Keratinocyte (primary cell): ENCODE measurements around the gene INAFM2. TPM values are rescaled to one million over a fixed set of nuclear protein-coding genes. Genes with fewer than 3 reads are reported as not detected.

Source experiments
- DNase-seq: peaks from one replicate; pipeline ENCODE4 v3.0.0-alpha.2; 2011; ENCODE audit warnings: low read depth, missing footprints, low spot score
- FAIRE-seq: peaks from 2 replicates; lab custom pipeline; 2011; peaks lifted over from hg19 to GRCh38; lab: Jason Lieb, UNC
- H2AFZ ChIP-seq: 2 replicates; pipeline ENCODE4 v1.6.0; 2012; ENCODE audit warnings: low read length, control low read depth, inconsistent platforms; ENCODE audit not compliant: control insufficient read depth
- H3K27ac ChIP-seq: 2 replicates; pipeline ENCODE4 v1.5.1; 2011; ENCODE audit warnings: low read length; ENCODE audit not compliant: control insufficient read depth, insufficient read depth
- H3K27me3 ChIP-seq: 3 replicates; pipeline ENCODE4 v1.6.0; 2011; ENCODE audit warnings: low read length; ENCODE audit not compliant: control insufficient read depth, insufficient read depth; ENCODE audit errors: extremely low read depth
- H3K36me3 ChIP-seq, 2 experiments: 2 replicates in 1 of 2; 3 replicates in 1 of 2; pipeline ENCODE4 v1.5.1; 2011; ENCODE audit warnings: low read length in 2 of 2, mild to moderate bottlenecking in 1 of 2; ENCODE audit not compliant: control insufficient read depth in 2 of 2, insufficient read depth in 2 of 2; ENCODE audit errors: extremely low read depth in 1 of 2
- H3K4me1 ChIP-seq: 3 replicates; pipeline ENCODE4 v1.5.1; 2011; ENCODE audit warnings: low read length; ENCODE audit not compliant: control insufficient read depth, insufficient read depth; ENCODE audit errors: extremely low read depth
- H3K4me2 ChIP-seq: 3 replicates; pipeline ENCODE4 v1.6.0; 2011; ENCODE audit warnings: low read depth, low read length; ENCODE audit not compliant: control insufficient read depth, insufficient read depth; ENCODE audit errors: extremely low read depth
- H3K4me3 ChIP-seq, 3 experiments: fragments of 200-600 bp in 1 of 3; sonication (generic) in 1 of 3; 2 replicates in 2 of 3; 3 replicates in 1 of 3; pipeline ENCODE4 v1.5.1; 2011 to 2016; ENCODE audit warnings: low read length in 3 of 3, mild to moderate bottlenecking in 3 of 3, control low read depth in 2 of 3, inconsistent platforms in 1 of 3, low read depth in 1 of 3, mixed read lengths in 1 of 3, mixed run types in 1 of 3, moderate library complexity in 1 of 3; ENCODE audit not compliant: control insufficient read depth in 2 of 3, insufficient read depth in 2 of 3; ENCODE audit errors: extremely low read depth in 1 of 3
- H3K79me2 ChIP-seq: 2 replicates; pipeline ENCODE4 v1.6.0; 2012; ENCODE audit warnings: low read length; ENCODE audit not compliant: control insufficient read depth, insufficient read depth
- H3K9ac ChIP-seq: 3 replicates; pipeline ENCODE4 v1.6.0; 2011; ENCODE audit warnings: low read length; ENCODE audit not compliant: control insufficient read depth, insufficient read depth; ENCODE audit errors: extremely low read depth
- H3K9me1 ChIP-seq: 3 replicates; pipeline ENCODE4 v1.6.0; 2011; ENCODE audit warnings: low read length; ENCODE audit not compliant: control insufficient read depth, insufficient read depth; ENCODE audit errors: extremely low read depth
- H3K9me3 ChIP-seq: 2 replicates; pipeline ENCODE4 v1.5.1; 2012; ENCODE audit warnings: low read depth, low read length; ENCODE audit not compliant: control insufficient read depth
- H4K20me1 ChIP-seq: 3 replicates; pipeline ENCODE4 v1.6.0; 2011; ENCODE audit warnings: low read length; ENCODE audit not compliant: control insufficient read depth, insufficient read depth; ENCODE audit errors: extremely low read depth
- CTCF ChIP-seq, 3 experiments: IDR thresholded peaks in 1 of 3; conservative IDR thresholded peaks in 1 of 3; optimal IDR thresholded peaks in 1 of 3; 2 replicates in 2 of 3; 3 replicates in 1 of 3; pipeline versions ENCODE3 to v1.5.1; 2011; ENCODE audit warnings: low read length in 3 of 3, mild to moderate bottlenecking in 3 of 3, moderate library complexity in 2 of 3, control low read depth in 1 of 3, inconsistent platforms in 1 of 3; ENCODE audit not compliant: insufficient read depth in 2 of 3; ENCODE audit errors: extremely low read depth in 1 of 3
- EZH2 ChIP-seq: IDR thresholded peaks from one replicate; pipeline ENCODE4 v1.6.1; 2012; ENCODE audit warnings: inconsistent platforms, mild to moderate bottlenecking, low read length, moderate library complexity
- dilution Hi-C: fragments of 300-500 bp; cut with MboI; formaldehyde crosslinking; loops from one replicate; pipeline ENCODE4 v1.7.0; 2020; ENCODE audit warnings: low sequenced_read_pairs; ENCODE audit not compliant: extremely low pct_ligation_motif_present
- polyA minus RNA-seq, 3 experiments: library from RNA; depleted of rRNA, polyadenylated mRNA; stranded (reverse); fragments of >200 nt; gene quantifications; 1 replicate in 1 of 3; 2 replicates in 1 of 3; 3 replicates in 1 of 3; pipeline ENCODE4 v1.2.3, GENCODE V29; 2011
- polyA plus RNA-seq, 5 experiments: library from polyadenylated mRNA; depleted of rRNA in 3 of 5; stranded (reverse) in 3 of 5; stranded (forward) in 1 of 5; unstranded in 1 of 5; fragments of >200 nt; gene quantifications; 1 replicate in 1 of 5; 2 replicates in 3 of 5; 3 replicates in 1 of 5; pipeline versions ENCODE4 v1.2.1 to v1.2.3, GENCODE V29; 2011 to 2012; ENCODE audit warnings: missing spikeins in 2 of 5, low read depth in 1 of 5, low replicate concordance in 1 of 5

The INAFM2 gene
- polyA plus RNA-seq: 9.1 to 15.2 TPM (median 13.5 TPM) in 3 replicates
- 2.5 TPM for polyA plus RNA-seq (2011; ENCODE audit: low read depth)
- 8.5 and 17.1 TPM in 2 replicates for polyA plus RNA-seq (2011; cell fraction: cytosol; rRNA removed)
- 17.2 and 18.4 TPM in 2 replicates for polyA plus RNA-seq (2011; cell fraction: nucleus; rRNA removed)
- polyA plus RNA-seq (2012; ENCODE audit: low replicate concordance): 7.8 and 18.3 TPM in 2 replicates
- polyA minus RNA-seq: 4.8 to 6.7 TPM (median 6.4 TPM) in 3 replicates
- polyA minus RNA-seq (2011; cell fraction: cytosol; rRNA and poly(A)+ RNA removed): 10.7 TPM
- polyA minus RNA-seq (2011; cell fraction: nucleus; rRNA and poly(A)+ RNA removed): 4.6 and 5.9 TPM in 2 replicates

DNA sequence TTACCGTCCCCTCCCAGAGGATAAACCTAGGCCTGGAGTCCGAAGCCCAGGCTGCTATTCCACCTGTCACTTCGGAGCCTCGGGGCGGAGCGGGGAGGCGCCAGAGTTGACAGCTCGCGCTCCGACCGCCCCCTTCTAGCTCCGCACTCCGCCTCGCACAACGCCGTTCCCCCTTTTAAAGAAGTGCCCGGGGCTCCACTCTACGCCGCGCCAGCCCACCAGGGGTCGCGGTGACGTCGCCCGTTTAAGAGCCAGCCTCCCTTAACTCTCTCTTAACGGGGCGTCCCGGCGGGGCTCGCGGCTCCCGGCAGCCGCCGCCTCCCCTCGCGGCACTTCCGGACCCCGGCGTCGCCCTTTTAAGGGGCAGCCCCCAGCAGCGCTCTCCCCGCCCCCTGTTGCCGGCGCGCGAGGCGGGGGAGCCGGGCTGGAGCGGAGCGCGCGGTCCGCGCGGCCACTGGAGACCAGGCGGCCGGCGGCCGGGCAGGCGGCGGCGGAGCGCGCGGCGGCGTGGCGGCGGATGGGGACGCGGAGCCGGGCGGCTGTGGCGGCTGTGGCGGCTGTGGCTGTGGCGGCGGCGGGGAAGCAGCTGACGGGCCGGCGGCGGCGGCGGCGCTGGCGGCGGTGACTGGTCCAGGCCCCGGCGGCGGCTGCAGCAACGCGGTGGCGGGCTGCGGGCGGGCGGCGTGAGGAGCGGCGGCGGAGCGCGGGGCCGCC is at the start of gene INAFM2:
TSS of gene INAFM2 (plus strand) at position 454 of the 714 bp plus-strand sequence. CDS start 364 bp downstream, outside the sequence.
- Histone ChIP-seq H3K9ac (peak within 1 kb of the TSS; percentile 65), H3K36me3 (peaks cover 0 to 8% of the 10 kb centered on the region in 2 experiments), H3K79me2 (peaks cover 21% of the 10 kb centered on the region), H3K4me2 (peak within 1 kb of the TSS; percentile 60), H3K4me1 (peaks cover 39% of the 10 kb centered on the region), H3K27me3 (no peaks in the 10 kb centered on the region), H3K4me3 (peak within 1 kb of the TSS; percentile 65 to 73 (median 73)), H3K9me1 (no peaks in the 10 kb centered on the region), H3K27ac (no peak within 1 kb of the TSS), H3K9me3 (no peaks in the 10 kb centered on the region), H4K20me1 (no peaks in the 10 kb centered on the region), H2AFZ (peak within 1 kb of the TSS; percentile 62)
- TF ChIP-seq CTCF (optimal IDR thresholded peaks at IDR 0.05 in 1 of 3, IDR thresholded peaks at IDR 0.05 in 1 of 3, conservative IDR thresholded peaks at IDR 0.05 in 1 of 3; ENCODE audit: extremely low read depth in 1 of 3, insufficient read depth in 2 of 3, low read length in 3 of 3) (peak in 2 of 3 experiments; percentile 40 to 45), EZH2 (no peak)
- dilution Hi-C loops: no loop called here
- no peak for DNase-seq
- no peak for FAIRE-seq

DNA sequence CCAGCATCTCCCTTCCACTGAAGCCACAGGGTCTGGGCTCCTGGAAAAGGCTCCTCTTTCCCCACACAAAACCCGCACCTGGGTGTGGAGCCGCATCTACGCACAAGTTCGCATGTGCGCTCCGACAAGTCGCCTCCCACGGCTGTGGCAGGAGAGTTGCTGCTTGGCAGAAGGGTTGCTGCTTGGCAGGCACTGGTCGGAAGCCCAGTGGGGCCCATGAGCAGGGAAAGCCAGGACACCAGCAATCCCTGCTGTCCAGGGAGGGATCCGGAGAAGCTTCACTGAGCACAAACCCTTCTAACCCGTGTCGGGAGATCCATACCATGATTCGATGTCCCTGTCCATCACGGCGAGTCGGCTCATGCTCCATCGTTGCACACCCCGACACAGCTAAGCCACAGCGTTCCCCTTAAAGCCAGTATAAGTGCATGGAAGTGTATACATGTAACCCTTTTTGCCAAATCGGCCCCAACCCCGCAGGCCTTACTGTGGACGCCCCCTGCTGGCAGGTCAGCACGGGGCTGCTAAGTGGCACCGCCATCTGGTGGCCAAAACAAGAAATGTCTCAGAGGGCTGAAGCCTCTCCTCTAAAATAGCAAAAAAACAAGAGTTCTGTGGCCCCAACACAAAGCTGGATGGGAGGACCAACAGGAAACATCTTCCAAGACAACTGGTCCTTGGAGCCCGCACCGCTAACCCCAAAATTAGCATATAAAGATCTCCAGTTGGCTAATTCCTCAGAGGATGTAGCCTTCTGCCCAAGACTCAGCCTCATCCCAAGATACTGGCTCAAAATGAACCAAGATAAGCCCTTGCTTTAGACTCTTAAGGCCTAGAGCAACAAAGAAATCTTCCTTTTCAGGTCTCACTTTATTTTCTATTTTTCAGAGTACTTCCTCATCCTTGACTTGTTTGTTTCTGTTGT is 48.9 kb upstream of the INAFM2 start:
- Histone ChIP-seq H3K4me2 (no peak overlapping the region), H3K9me1 (no peaks in the 10 kb centered on the region), H3K4me3 (no peak overlapping the region), H3K4me1 (no peaks in the 10 kb centered on the region), H3K9ac (no peak overlapping the region), H2AFZ (no peak overlapping the region), H3K27me3 (no peaks in the 10 kb centered on the region), H3K9me3 (no peaks in the 10 kb centered on the region), H3K79me2 (no peaks in the 10 kb centered on the region), H3K36me3 (peaks cover 29 to 33% of the 10 kb centered on the region in 2 experiments), H3K27ac (no peak overlapping the region), H4K20me1 (peaks cover 2% of the 10 kb centered on the region)
- DNase-seq: no peak
- dilution Hi-C loops: loop anchor here (5.0 kb wide), 1 partner anchor 57 kb away; no protein-coding TSS in a partner anchor
- TF ChIP-seq CTCF (optimal IDR thresholded peaks at IDR 0.05 in 1 of 3, IDR thresholded peaks at IDR 0.05 in 1 of 3, conservative IDR thresholded peaks at IDR 0.05 in 1 of 3; ENCODE audit: extremely low read depth in 1 of 3, insufficient read depth in 2 of 3, low read length in 3 of 3): peak; percentile 100
- no peak for TF ChIP-seq EZH2
- peak; percentile 74 for FAIRE-seq
